H1 (cell line): ENCODE data around the gene PGLYRP1. TPM values are rescaled to one million over a fixed set of nuclear protein-coding genes. Genes with fewer than 3 reads are reported as not detected.

Source experiments
- CBX5 ChIP-seq: fragments of 300-800, 300-1000 bp; sonication (generic); IDR thresholded peaks from 2 replicates; pipeline ENCODE4 v1.7.1; 2016; ENCODE audit warnings: antibody characterized with exemption, low read length, low read depth
- EP300 ChIP-seq, 2 experiments: IDR thresholded peaks; 1 replicate in 1 of 2; 2 replicates in 1 of 2; pipeline ENCODE4 v1.6.1; 2011 to 2012; ENCODE audit warnings: low read depth in 2 of 2, low read length in 2 of 2, mild to moderate bottlenecking in 2 of 2, borderline replicate concordance in 1 of 2, inconsistent platforms in 1 of 2, moderate library complexity in 1 of 2
- FOSL1 ChIP-seq: IDR thresholded peaks from 2 replicates; pipeline ENCODE4 v1.6.1; 2011; ENCODE audit warnings: mild to moderate bottlenecking, low read depth, low read length, moderate library complexity; ENCODE audit not compliant: insufficient read depth
- GTF2F1 ChIP-seq: IDR thresholded peaks from 2 replicates; pipeline ENCODE4 v1.6.1; 2012; ENCODE audit warnings: low read depth, low read length, improper control_type of control experiment, borderline replicate concordance
- JUND ChIP-seq: IDR thresholded peaks from 2 replicates; pipeline ENCODE4 v1.6.1; 2011; ENCODE audit warnings: mild to moderate bottlenecking, improper control_type of control experiment, low read length
- MAFK ChIP-seq: IDR thresholded peaks from 2 replicates; pipeline ENCODE4 v1.6.1; 2012; ENCODE audit warnings: low read depth, mild to moderate bottlenecking, improper control_type of control experiment, low read length
- RBBP5 ChIP-seq: IDR thresholded peaks from 2 replicates; pipeline ENCODE4 v1.7.1; 2012; ENCODE audit warnings: low read depth, mild to moderate bottlenecking, inconsistent platforms, low read length, moderate library complexity, borderline replicate concordance
- TEAD4 ChIP-seq: IDR thresholded peaks from 2 replicates; pipeline ENCODE4 v1.6.1; 2012; ENCODE audit warnings: low read depth, low read length, inconsistent platforms, mixed read lengths
- polyA plus RNA-seq, 7 experiments: library from polyadenylated mRNA; depleted of rRNA in 3 of 7; stranded (reverse) in 5 of 7; unstranded in 2 of 7; fragments of >200 nt in 5 of 7; fragments of 200-250 nt in 2 of 7; gene quantifications; 1 replicate in 5 of 7; 2 replicates in 1 of 7; 4 replicates in 1 of 7; pipeline versions ENCODE4 v1.2.1 to v1.2.3, GENCODE V29; 2011 to 2013; ENCODE audit warnings: missing spikeins in 2 of 7, mixed read lengths in 2 of 7
- total RNA-seq: library from RNA; stranded (reverse); fragmentation: NEBNext Ultra II Directional; extraction: Animal tissue kit (Norgen Biotek cat#: 25700); gene quantifications from 2 replicates; pipeline ENCODE4 v1.2.1, GENCODE V29; 2021

Gene PGLYRP1
- total and polyA plus RNA-seq, 2 of the 8 experiments (the other 6 are each of a cell fraction or from before 2014, with no cell fraction given): not detected

- TF ChIP-seq JUND (no peak), TEAD4 (no peak), MAFK (no peak), GTF2F1 (no peak), CBX5 (no peak), EP300 (IDR thresholded peaks at IDR 0.05; ENCODE audit: borderline replicate concordance in 1 of 2, low read depth in 2 of 2, low read length in 2 of 2) (no peak), RBBP5 (no peak), FOSL1 (no peak)
These were observed 28.3 kb downstream of the PGLYRP1 start (continued) for GRCh38 chr19:45994456-45994997.
